HG03045 (cell line): ENCODE data around the gene MAPK11.
"Not testable (repeated sequence)": the region's sequence is repeated elsewhere in the genome, so short reads cannot be mapped to it uniquely, and the experiment has no call there.

Experiments used
- ATAC-seq: cut with Tn5 transposase; IDR thresholded peaks from one replicate; pipeline ENCODE4 v1.9.1; 2021; ENCODE audit warnings: mild to moderate bottlenecking, moderate library complexity; ENCODE audit not compliant: unreplicated experiment

The MAPK11 gene

GRCh38 chr22:50278956-50279619 is 8.9 kb upstream of the MAPK11 start:
- no peak for ATAC-seq

- ATAC-seq = no peak
These were observed 8.3 kb upstream of the MAPK11 start for GRCh38 chr22:50278461-50278860.

- ATAC-seq = no peak
These were observed 7.6 kb upstream of the MAPK11 start for GRCh38 chr22:50277761-50278160.

- peak; percentile 56 for ATAC-seq
These were observed 6.0 kb upstream of the MAPK11 start for GRCh38 chr22:50276143-50276542.

- no peak for ATAC-seq
These were observed 5.2 kb upstream of the MAPK11 start for GRCh38 chr22:50275181-50276055.

- ATAC-seq = no peak
These were observed 4.6 kb upstream of the MAPK11 start for GRCh38 chr22:50274771-50275170.

- no peak for ATAC-seq
These were observed 4.1 kb upstream of the MAPK11 start for GRCh38 chr22:50274311-50274710.

- ATAC-seq = not testable (repeated sequence)
These were observed 3.6 kb upstream of the MAPK11 start for GRCh38 chr22:50273781-50274180.

- not testable (repeated sequence) for ATAC-seq
These were observed 3.2 kb upstream of the MAPK11 start for GRCh38 chr22:50273352-50273751.

- ATAC-seq = no peak
These were observed 2.0 kb upstream of the MAPK11 start for GRCh38 chr22:50272044-50272802.

GRCh38 chr22:50271519-50271970 is 1.4 kb upstream of the MAPK11 start:
- no peak for ATAC-seq

GRCh38 chr22:50270666-50271394 is 650 bp upstream of the MAPK11 start:
- no peak for ATAC-seq

GRCh38 chr22:50269573-50269969 is 609 bp downstream of the MAPK11 start:
- no peak for ATAC-seq

GRCh38 chr22:50268655-50269113 is 1.5 kb downstream of the MAPK11 start:
- ATAC-seq = no peak

- ATAC-seq = no peak
These were observed 2.4 kb downstream of the MAPK11 start for GRCh38 chr22:50267591-50268390.

- ATAC-seq = no peak
These were observed 3.2 kb downstream of the MAPK11 start for GRCh38 chr22:50266994-50267393.

- ATAC-seq = no peak
These were observed 5.1 kb downstream of the MAPK11 start for GRCh38 chr22:50264946-50265669.

- no peak for ATAC-seq
These were observed 6.0 kb downstream of the MAPK11 start for GRCh38 chr22:50264104-50264745.
